NCI-H510A (cell line): Measurements from ENCODE around the gene HCRTR1.
A peak's percentile ranks its signal among the peaks of the same experiment; 100 is the strongest.

Experiments used
- DNase-seq: peaks from one replicate; lab custom pipeline; 2025; lab: John Stamatoyannopoulos, UW

HCRTR1 gene

GRCh38 chr1:31626223-31627207 lies 9.0 kb downstream of the HCRTR1 start:
- DNase-seq = no peak

GRCh38 chr1:31627301-31627929 lies 9.9 kb downstream of the HCRTR1 start:
- no peak for DNase-seq

- no peak for DNase-seq
Observed at GRCh38 chr1:31627930-31628559, 10.6 kb downstream of the HCRTR1 start.

- no peak for DNase-seq
Observed at GRCh38 chr1:31628931-31629556, 11.6 kb downstream of the HCRTR1 start.

GRCh38 chr1:31632649-31633048 lies 15.2 kb downstream of the HCRTR1 start:
- DNase-seq = no peak

GRCh38 chr1:31633117-31633516 lies 15.6 kb downstream of the HCRTR1 start:
- DNase-seq = no peak

- DNase-seq = no peak
Observed at GRCh38 chr1:31637915-31638673, 20.6 kb downstream of the HCRTR1 start.

GRCh38 chr1:31639543-31639942 lies 22.1 kb downstream of the HCRTR1 start:
- DNase-seq = no peak

GRCh38 chr1:31640179-31640578 lies 22.7 kb downstream of the HCRTR1 start:
- DNase-seq = no peak

GRCh38 chr1:31640964-31641363 lies 23.5 kb downstream of the HCRTR1 start:
- DNase-seq = no peak

- DNase-seq = no peak
Observed at GRCh38 chr1:31642366-31642765, 24.9 kb downstream of the HCRTR1 start.

GRCh38 chr1:31642897-31643296 lies 25.4 kb downstream of the HCRTR1 start:
- DNase-seq = no peak

GRCh38 chr1:31643976-31644559 lies 26.6 kb downstream of the HCRTR1 start:
- no peak for DNase-seq

GRCh38 chr1:31644560-31645273 lies 27.2 kb downstream of the HCRTR1 start, which contains the start of gene PEF1:
PEF1 (minus strand) TSS chr1:31644876; CDS start chr1:31644864, 12 bp downstream.
- DNase-seq = peak; percentile 98

GRCh38 chr1:31645274-31645568 lies 27.7 kb downstream of the HCRTR1 start:
- DNase-seq = no peak

- no peak for DNase-seq
Observed at GRCh38 chr1:31646259-31646960, 28.9 kb downstream of the HCRTR1 start.

GRCh38 chr1:31647106-31647505 lies 29.6 kb downstream of the HCRTR1 start:
- DNase-seq = no peak

GRCh38 chr1:31648190-31648589 lies 30.7 kb downstream of the HCRTR1 start:
- no peak for DNase-seq

GRCh38 chr1:31648641-31649357 lies 31.3 kb downstream of the HCRTR1 start:
- DNase-seq = no peak
